BLaER1 treated with 17β-estradiol and CSF1 and Interleukin-3, amounts not matched to agents 10 nM and 100 nM (cell line): Measurements from ENCODE around the gene ANKZF1.

Experiments used
- H3K27ac ChIP-seq, 11 experiments: shearing (Covaris generic); formaldehyde crosslinking; 2 replicates each; pipeline ENCODE4 v1.8.1; 2022
- H3K27me3 ChIP-seq, 11 experiments: shearing (Covaris generic); formaldehyde crosslinking; 2 replicates each; pipeline ENCODE4 v1.8.1; 2022
- H3K36me3 ChIP-seq, 11 experiments: shearing (Covaris generic); formaldehyde crosslinking; 2 replicates each; pipeline ENCODE4 v1.8.1; 2022
- H3K4me1 ChIP-seq, 10 experiments: shearing (Covaris generic); formaldehyde crosslinking; 2 replicates each; pipeline ENCODE4 v1.8.1; 2022
- H3K4me2 ChIP-seq, 11 experiments: shearing (Covaris generic); formaldehyde crosslinking; 2 replicates each; pipeline ENCODE4 v1.8.1; 2022
- H3K4me3 ChIP-seq, 10 experiments: shearing (Covaris generic); formaldehyde crosslinking; 2 replicates each; pipeline ENCODE4 v1.8.1; 2022
- H3K9ac ChIP-seq, 11 experiments: shearing (Covaris generic); formaldehyde crosslinking; 2 replicates each; pipeline ENCODE4 v1.8.1; 2022
- H3K9me3 ChIP-seq, 11 experiments: shearing (Covaris generic); formaldehyde crosslinking; replicated peaks in 1 of 11; 2 replicates each; pipeline ENCODE4 v1.8.1; 2022
- H4K20me1 ChIP-seq, 11 experiments: shearing (Covaris generic); formaldehyde crosslinking; 2 replicates each; pipeline ENCODE4 v1.8.1; 2022
- Cebpa-rat ChIP-seq, 11 experiments: shearing (Covaris generic); IDR thresholded peaks; 2 replicates each; pipeline ENCODE4 v1.8.1; 2022

The ANKZF1 gene

DNA sequence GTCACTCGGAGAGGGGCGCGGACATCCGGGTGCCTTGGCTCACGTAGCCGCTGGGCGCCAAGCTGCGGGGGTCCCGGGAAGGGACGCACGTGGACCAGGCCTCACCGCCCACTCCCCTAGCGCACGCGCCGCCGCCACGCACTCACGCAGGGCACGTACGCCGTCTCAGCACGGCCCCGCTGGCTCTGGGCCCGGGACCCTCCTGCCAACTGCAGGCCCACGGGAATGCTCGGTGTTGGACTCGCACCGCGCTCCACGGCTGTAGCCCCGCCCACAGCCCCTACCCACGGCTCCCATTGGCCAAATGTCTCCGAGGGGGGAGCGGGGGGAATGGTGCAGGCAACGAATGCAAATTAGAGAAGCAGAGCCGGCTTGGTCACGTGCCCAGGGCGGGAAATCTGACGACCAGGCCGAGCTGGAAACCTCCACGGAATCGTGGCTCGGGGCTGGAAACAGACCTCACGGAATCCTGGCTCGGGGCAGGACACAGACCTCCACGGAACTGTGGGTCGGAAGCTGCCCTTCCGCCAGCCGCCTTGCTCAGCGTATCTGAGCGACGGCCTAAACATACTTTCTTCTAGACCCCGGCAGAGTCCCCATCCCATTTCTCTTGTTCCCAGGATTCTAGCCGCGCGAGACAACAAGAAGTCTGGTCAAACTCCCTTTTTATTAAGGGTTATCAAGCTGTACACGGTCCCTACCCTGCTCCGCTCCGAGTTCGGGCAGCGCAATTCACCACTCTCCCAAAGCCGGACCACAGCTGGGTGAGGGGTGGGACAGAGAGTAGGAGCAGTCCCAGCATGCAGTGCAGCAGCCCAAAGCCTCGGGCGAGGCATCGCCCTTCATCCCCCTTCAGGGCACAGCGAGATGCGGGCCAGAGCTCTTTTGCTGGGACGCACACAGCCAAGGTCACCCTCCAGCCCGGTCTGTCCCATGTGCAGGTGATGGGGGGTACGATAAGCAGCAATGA, 10.6 kb upstream of the ANKZF1 start, which contains the start of gene ABCB6:
ABCB6 (minus strand) TSS at position 227 of the 970 bp plus-strand sequence. CDS start 285 bp downstream, outside the sequence.
- H3K4me3 ChIP-seq = peak within 1 kb of the TSS; percentile 47 to 72 (median 61)
- no peaks in the 10 kb centered on the region for H3K27me3 ChIP-seq
- peak within 1 kb of the TSS; percentile 87 to 100 (median 98) for H3K4me2 ChIP-seq
- peak within 1 kb of the TSS in 10 of 11 experiments; percentile 57 to 89 (median 74); a peak in 20 of 22 replicates for H3K27ac ChIP-seq
- H3K36me3 ChIP-seq = peaks cover 50 to 74% (median 57%) of the 10 kb centered on the region in 11 experiments
- peak within 1 kb of the TSS; percentile 42 to 89 (median 74); a peak in 21 of 22 replicates for H3K9ac ChIP-seq
- peaks cover 4 to 60% (median 31%) of the 10 kb centered on the region in 11 experiments; a peak in 16 of 22 replicates for H4K20me1 ChIP-seq
- no peaks in the 10 kb centered on the region for H3K9me3 ChIP-seq
- H3K4me1 ChIP-seq = peaks cover 40 to 58% (median 51%) of the 10 kb centered on the region in 10 experiments
- TF ChIP-seq Cebpa-rat (IDR thresholded peaks at IDR 0.05) = no peak

DNA sequence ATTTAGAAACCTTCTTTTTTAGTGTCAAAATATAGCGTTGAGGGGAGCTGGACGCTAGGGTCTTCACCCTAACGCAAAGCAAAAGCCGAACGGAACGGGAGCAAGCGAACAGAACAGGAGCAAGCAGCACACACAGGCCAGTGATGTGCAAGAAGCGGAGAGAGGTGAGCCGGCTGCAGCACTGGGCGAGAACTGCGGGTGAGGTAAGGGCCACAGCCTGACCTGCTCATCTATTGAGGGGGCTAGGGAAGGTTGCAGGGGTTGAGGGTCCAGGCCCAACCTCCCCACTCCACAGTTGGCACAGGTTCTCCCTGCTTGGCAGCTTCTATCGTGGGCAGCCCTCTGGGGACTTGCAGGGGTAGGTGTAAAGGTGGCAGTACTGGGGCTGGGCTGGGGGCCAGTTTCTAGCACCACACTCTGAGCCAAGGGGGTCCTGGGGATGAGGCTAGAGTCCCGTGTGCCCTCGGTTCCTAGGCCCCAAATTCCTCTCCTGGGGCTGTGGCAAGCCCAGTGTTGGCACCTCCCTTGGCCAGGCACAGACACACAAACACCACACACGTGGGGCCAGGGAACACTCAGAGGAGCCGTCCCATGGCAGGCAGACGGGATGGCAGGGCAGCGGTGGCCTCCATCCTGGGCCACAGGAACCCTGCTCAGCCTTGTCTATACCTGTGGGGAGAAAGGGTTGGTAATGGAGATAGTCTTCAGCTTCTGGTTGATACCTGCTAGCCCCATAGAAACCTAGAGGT, 9.6 kb upstream of the ANKZF1 start:
- Histone ChIP-seq H4K20me1 (peaks cover 5 to 69% (median 34%) of the 10 kb centered on the region in 11 experiments; a peak in 17 of 22 replicates), H3K4me3 (peak overlapping the region in 3 of 10 experiments; percentile 56 to 65 (median 61); a peak in 4 of 20 replicates), H3K4me1 (peaks cover 43 to 68% (median 56%) of the 10 kb centered on the region in 10 experiments), H3K4me2 (peak overlapping the region; percentile 87 to 100 (median 98)), H3K27me3 (no peaks in the 10 kb centered on the region), H3K36me3 (peaks cover 53 to 74% (median 60%) of the 10 kb centered on the region in 11 experiments), H3K9me3 (no peaks in the 10 kb centered on the region), H3K9ac (peak overlapping the region in 9 of 11 experiments; percentile 42 to 89 (median 75); a peak in 14 of 22 replicates), H3K27ac (peak overlapping the region in 2 of 11 experiments; percentile 69 to 85; a peak in 2 of 22 replicates)
- no peak for TF ChIP-seq Cebpa-rat (IDR thresholded peaks at IDR 0.05)

DNA sequence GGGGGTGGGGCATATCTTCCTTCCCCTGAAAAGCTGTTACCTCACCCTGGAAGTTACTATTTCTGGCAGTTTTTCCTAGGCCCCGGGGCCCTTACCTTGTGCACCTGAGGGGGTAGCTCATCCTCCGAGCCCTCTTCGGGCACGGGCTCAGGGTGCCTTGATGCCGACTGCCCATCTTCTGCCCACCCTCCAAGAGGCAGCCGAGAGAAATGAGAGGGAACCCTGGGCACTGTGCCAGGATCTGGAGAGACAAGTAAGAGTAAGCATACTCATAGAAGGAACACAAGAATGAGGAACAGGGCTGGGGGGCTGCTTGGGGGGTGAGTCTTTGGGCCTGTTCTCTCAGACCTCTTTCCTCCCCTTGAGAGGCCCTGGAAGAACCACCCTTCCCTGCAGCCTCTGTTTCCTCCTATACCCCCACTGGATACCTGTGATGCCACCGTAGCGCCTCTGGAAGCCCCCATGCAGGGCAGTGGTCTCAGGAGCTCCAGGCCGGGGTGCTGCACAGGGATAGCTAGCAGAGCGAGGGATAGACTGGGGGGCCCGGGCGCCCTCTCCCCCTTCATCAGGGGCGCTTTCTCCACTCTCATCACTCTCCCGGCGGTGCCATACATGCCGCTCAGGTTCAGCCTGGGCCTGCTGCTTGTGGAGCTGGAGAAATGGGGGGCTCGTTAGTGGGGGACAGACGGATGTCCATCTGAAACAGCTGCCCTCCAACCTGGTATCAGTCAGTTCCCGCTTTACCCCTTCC, 8.8 kb upstream of the ANKZF1 start:
- H3K4me2 ChIP-seq = peak overlapping the region in 3 of 11 experiments; percentile 87 to 99 (median 98); a peak in 3 of 22 replicates
- no peaks in the 10 kb centered on the region for H3K27me3 ChIP-seq
- no peak overlapping the region for H3K4me3 ChIP-seq
- H3K36me3 ChIP-seq = peaks cover 55 to 71% (median 62%) of the 10 kb centered on the region in 11 experiments
- no peaks in the 10 kb centered on the region for H3K9me3 ChIP-seq
- H3K4me1 ChIP-seq = peaks cover 48 to 72% (median 64%) of the 10 kb centered on the region in 10 experiments
- no peak for TF ChIP-seq Cebpa-rat (IDR thresholded peaks at IDR 0.05)
- H3K27ac ChIP-seq = no peak overlapping the region
- peak overlapping the region in 1 of 11 experiments; percentile 8; a peak in 1 of 22 replicates for H3K9ac ChIP-seq
- peaks cover 12 to 78% (median 42%) of the 10 kb centered on the region in 11 experiments; a peak in 16 of 22 replicates for H4K20me1 ChIP-seq

DNA sequence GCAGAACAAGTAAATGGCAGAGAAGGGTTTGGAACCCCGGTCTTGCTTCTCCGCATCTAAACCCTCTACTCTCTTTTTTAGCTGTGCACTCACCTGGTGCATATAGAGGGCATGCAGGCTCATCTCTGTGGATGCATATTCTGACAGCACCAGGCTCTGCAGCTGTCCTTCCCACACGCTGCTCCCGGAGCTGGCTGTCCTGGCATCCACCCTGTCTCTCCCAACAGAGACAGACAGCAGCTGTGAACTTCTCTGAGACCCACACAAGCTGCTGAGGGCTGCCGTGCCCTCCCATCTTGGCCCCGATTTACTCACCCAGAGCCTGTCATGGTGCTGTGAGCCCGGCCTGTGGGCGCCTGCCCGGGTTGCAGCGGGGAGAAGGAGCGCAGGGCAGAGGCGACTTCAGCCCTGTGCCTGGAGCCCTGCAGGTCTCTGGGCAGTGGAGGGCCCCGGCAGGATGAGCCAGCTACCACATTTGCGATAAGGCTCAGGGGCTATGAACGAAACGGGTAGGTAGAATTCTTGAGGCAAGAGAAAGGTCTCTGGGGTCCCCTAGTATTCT, 7.6 kb upstream of the ANKZF1 start:
- no peak overlapping the region for H3K4me3 ChIP-seq
- peaks cover 12 to 88% (median 46%) of the 10 kb centered on the region in 11 experiments; a peak in 16 of 22 replicates for H4K20me1 ChIP-seq
- no peaks in the 10 kb centered on the region for H3K9me3 ChIP-seq
- peak overlapping the region in 1 of 11 experiments; percentile 47; a peak in 1 of 22 replicates for H3K9ac ChIP-seq
- no peak overlapping the region for H3K27ac ChIP-seq
- H3K4me1 ChIP-seq = peaks cover 48 to 72% (median 64%) of the 10 kb centered on the region in 10 experiments
- no peak for TF ChIP-seq Cebpa-rat (IDR thresholded peaks at IDR 0.05)
- peaks cover 57 to 77% (median 67%) of the 10 kb centered on the region in 11 experiments for H3K36me3 ChIP-seq
- no peaks in the 10 kb centered on the region for H3K27me3 ChIP-seq
- no peak overlapping the region for H3K4me2 ChIP-seq

DNA sequence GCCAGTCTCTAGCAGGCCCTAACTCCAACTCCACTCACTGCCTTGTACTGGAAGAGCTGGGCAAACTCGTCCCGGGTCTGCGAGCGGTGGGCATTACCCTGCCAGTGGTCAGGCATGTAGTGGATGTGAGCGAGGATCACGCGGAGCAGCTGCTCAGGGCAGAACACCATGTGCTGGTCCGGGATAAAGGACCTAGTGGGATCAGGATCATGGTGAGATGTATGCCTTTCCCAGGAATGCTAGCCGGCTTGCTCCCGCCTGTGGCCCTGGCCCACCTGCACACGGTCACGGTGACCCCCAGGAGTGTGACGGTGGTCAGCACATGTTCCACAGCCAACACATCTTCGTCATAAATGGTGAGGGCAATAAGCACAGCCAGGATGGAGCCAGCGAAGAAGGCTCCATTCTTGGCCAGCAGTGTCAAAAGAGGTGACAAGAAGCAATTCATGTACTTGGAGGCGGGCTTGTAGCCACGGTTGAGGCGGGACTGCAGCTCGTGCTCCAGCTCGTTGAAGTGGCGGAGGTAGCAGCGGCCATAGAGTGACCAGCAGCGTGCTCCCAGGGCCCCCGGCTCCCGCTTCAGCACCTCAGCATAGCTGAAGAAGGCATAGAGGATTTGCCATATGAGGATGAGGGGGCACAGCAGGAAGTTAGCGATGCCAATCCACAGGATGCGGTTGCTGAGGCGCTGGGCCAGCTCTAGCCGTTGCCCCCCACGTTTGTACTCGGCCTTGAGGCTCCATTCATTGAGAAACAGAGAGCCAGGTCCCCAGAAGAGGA, 5.6 kb upstream of the ANKZF1 start:
- H3K4me2 ChIP-seq = peak overlapping the region in 4 of 11 experiments; percentile 90 to 99 (median 98); a peak in 1 of 22 replicates
- H3K4me3 ChIP-seq = no peak overlapping the region
- no peaks in the 10 kb centered on the region for H3K9me3 ChIP-seq
- peaks cover 50 to 71% (median 61%) of the 10 kb centered on the region in 10 experiments for H3K4me1 ChIP-seq
- H3K27ac ChIP-seq = no peak overlapping the region; a peak in 1 of 22 replicates
- no peak overlapping the region for H3K9ac ChIP-seq
- H4K20me1 ChIP-seq = peaks cover 25 to 93% (median 66%) of the 10 kb centered on the region in 11 experiments; a peak in 19 of 22 replicates
- no peak for TF ChIP-seq Cebpa-rat (IDR thresholded peaks at IDR 0.05)
- H3K36me3 ChIP-seq = peaks cover 57 to 85% (median 70%) of the 10 kb centered on the region in 11 experiments
- H3K27me3 ChIP-seq = no peaks in the 10 kb centered on the region

DNA sequence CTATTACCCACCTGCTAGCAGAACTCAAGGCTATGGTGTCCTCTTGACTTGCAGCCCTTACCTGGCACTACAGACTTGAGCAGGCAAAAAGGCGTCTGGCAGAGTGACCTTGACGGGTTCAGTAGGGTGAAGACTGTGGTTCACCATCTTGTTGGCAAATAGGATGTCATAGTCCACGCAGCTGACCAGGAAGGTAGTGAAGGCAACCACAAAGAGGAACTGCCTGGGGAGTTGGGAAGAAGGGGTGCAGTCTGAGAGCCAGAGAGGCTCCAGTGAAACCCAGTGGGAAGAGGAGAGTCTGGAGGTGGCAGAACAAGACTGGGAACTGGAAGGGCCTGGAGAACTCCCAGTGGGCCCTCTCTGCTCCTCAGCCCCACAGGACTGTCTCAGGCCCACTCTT, 4.3 kb upstream of the ANKZF1 start:
- peaks cover 47 to 74% (median 60%) of the 10 kb centered on the region in 11 experiments for H3K36me3 ChIP-seq
- H3K27me3 ChIP-seq = no peaks in the 10 kb centered on the region
- H4K20me1 ChIP-seq = peaks cover 25 to 80% (median 55%) of the 10 kb centered on the region in 11 experiments; a peak in 19 of 22 replicates
- peak overlapping the region in 10 of 11 experiments; percentile 28 to 70 (median 50); a peak in 18 of 22 replicates for H3K27ac ChIP-seq
- peaks cover 43 to 57% (median 49%) of the 10 kb centered on the region in 10 experiments for H3K4me1 ChIP-seq
- no peak for TF ChIP-seq Cebpa-rat (IDR thresholded peaks at IDR 0.05)
- no peaks in the 10 kb centered on the region for H3K9me3 ChIP-seq
- H3K4me3 ChIP-seq = peak overlapping the region in 4 of 10 experiments; percentile 0 to 35 (median 12); a peak in 4 of 20 replicates
- H3K9ac ChIP-seq = peak overlapping the region in 10 of 11 experiments; percentile 6 to 52 (median 38); a peak in 14 of 22 replicates
- H3K4me2 ChIP-seq = peak overlapping the region; percentile 90 to 100 (median 98)
